GM18870 (cell line): ENCODE measurements around the gene PLA2G4F.

Experiments
- ATAC-seq: cut with Tn5 transposase; IDR thresholded peaks from one replicate; pipeline ENCODE4 v1.9.1; 2021; ENCODE audit warnings: moderate library complexity; ENCODE audit not compliant: unreplicated experiment

PLA2G4F gene

GRCh38 chr15:42156243-42156922 lies at the start of gene PLA2G4F:
TSS of gene PLA2G4F (minus strand) at chr15:42156636. CDS start at chr15:42156549, 87 bp downstream.
- no peak for ATAC-seq

DNA sequence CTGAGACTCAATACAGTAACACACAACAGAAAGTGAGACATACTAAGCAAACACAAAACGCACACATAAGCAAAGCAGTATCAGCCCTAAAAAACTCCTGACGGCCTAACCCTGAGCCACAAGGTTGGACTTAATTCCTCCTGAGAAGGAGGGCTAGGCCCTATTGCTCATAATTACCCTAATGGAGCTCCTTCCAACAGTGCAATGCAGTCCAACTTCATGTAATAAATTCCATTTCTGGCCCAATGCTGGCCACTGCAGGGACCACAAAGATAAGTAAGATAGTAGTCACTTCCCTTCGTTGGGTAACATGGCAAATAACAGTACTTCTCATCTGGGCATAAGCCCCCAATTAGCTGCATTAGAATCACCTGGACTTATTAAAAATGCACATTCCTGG lies 47.5 kb upstream of the PLA2G4F start:
- no peak for ATAC-seq

DNA sequence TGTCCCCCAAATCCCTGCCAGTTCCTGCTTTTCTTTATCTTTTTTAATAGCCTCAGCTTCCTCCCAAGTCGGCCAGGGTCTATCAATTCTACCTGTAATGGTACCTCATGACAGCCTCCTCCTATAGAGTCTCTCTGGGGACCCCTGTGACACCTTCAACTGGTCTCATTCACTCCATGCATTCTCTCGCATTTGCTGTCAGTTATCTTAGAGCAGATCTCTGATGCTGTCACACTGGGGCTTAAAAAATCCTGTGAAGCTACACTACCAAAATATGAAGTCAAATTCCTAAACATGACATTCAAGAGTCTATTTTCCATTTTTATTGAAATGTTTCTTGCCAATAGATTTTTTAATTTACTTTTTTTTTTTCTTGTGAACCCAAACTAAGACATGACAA lies 46.2 kb upstream of the PLA2G4F start:
- ATAC-seq = no peak

DNA sequence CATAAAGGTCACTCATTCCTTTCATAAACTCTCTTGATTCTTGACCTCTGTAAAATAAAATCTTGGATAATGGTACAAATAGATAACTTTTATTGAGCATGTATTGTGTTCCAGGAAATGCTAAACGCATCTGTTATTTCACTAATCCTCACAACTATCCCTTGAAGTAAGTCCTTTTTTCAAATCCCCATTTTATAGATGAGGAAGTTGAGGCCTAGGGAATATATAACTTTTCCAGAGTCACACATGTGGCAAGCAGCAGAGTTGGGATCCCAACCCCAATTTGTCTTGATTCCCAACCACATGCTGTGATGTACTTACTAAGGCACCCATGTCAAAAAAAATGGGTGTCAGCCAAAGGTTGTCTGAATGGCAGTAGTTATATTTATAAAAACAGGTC lies 45.4 kb upstream of the PLA2G4F start:
- no peak for ATAC-seq

GRCh38 chr15:42199126-42199525 lies 42.7 kb upstream of the PLA2G4F start:
- ATAC-seq = no peak

DNA sequence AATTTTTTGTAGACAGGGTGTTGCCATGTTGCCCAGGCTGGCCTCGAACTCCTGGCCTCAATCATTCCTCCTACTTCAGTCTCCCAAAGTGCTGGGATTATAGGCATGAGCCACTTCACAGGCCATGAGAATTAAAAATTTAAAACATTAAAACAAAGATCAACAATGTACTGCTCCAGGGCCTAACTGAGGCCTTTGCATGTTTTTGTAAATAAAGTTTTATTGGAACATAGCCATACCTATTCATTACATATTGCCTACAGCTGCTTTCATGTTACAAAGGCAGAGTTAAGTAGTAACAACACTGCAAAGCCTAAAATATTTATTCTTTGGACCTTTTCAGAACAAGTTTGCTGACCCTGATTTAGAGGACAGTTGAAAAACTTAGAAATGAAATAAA lies 42.1 kb upstream of the PLA2G4F start:
- no peak for ATAC-seq

GRCh38 chr15:42194513-42194912 lies 38.1 kb upstream of the PLA2G4F start:
- ATAC-seq = no peak

DNA sequence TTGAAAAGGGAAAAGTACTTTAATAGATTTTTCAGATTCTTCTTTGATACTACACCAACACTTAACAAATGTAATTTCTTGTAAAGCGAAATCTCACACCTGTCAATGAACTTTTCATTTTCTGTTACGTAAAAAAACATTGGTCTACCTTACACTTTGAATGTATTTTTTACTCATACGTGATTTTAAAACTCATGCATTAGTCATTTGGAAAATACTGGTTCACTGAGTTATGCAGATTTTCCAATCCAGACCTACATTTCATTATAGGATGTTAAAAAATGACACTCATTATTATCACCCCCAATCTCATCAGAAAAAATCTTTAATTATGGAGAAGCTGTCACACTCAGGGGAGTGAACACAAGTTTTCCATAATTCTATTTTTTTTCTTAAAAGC lies 36.9 kb upstream of the PLA2G4F start:
- ATAC-seq = no peak

DNA sequence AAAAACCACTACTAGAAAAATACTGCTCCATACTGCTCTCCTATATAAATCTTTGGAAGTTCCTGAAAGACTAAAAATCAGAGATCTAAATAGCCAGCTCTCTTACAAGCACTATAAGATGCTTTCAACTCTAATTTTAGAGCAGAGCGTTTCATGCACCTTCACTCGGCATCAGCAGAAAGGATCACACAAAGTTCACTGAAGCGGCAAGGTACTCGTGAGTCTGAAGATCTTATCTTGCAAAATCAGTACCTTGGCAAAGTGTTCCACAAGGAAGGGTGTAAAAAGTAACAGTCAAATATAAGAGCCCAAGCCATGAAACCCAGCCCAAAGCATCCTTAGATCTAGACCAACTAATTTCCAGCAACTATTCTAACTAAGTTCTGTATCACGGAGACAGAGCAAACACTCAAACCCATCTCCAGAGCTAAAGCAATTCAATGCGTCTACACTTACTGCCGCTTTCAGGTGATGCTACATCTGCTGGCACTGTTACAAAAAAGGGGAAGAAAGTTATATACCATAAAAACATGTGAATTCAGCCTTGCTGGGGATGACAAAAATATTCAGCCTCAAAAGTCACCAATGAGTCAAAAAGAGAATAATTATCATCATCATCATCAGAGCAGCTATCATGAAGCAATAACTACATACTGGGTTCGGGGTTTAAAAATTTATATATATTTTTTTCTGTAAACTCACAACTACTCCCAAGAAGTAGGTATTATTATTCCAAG lies 35.3 kb upstream of the PLA2G4F start:
- ATAC-seq = no peak

DNA sequence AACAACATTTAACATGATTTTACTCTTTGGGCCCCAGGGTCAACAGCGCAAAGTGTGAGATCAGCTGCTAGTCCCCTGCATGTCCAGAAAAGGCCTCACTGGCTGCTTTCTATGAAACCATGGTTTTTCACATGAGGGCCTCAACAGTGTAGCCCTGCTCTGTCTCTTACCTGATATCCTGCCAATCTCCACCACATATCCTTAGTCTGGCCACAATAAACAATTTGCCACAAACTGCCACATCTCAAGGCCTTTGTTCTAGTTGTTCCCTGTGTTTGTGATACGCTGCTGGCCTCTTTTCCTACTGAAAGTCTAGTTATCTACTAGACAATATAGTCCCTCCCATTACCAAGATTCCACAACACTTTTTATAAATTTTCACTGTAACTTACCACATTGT lies 33.9 kb upstream of the PLA2G4F start:
- no peak for ATAC-seq

DNA sequence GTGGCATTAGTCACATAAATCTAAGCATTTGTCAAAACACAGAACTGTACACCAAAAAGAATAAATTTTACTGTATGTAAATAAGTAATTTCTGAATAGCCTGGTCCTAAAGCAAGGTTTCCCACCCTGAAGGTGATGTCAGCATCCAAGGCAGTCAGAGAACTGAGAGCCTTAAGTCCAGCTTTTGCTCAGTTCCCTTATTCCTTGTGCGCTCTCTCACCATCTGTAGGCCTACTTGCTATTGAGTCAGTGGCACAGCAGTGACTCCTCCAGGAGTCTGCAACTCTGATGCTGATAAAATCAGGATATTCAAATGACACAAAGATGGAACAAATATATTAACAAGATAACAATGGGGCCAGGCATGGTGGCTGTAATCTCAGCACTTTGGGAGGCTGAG lies 29.4 kb upstream of the PLA2G4F start:
- ATAC-seq = no peak

DNA sequence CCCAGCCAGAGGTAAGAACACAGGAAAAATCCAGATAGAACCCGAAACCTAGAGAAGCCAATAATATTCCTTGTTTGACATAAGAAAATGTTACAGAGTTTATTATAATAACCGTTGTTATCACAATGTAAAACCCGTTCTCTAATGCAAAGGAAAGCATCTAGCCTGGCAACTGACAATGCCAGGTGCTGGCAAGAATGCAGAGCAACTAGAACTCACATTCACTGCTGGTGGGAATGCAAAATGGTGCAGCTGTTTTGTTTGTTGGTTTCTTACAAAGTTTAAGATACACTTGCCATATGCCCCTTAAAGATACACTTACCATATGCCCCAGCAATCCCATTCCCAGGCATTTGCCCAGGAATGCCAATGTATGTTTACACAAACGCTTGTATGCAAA lies 28.3 kb upstream of the PLA2G4F start:
- ATAC-seq = no peak

- no peak for ATAC-seq
Observed at GRCh38 chr15:42184296-42184695, 27.9 kb upstream of the PLA2G4F start.

GRCh38 chr15:42182961-42183360 lies 26.5 kb upstream of the PLA2G4F start:
- ATAC-seq = no peak

DNA sequence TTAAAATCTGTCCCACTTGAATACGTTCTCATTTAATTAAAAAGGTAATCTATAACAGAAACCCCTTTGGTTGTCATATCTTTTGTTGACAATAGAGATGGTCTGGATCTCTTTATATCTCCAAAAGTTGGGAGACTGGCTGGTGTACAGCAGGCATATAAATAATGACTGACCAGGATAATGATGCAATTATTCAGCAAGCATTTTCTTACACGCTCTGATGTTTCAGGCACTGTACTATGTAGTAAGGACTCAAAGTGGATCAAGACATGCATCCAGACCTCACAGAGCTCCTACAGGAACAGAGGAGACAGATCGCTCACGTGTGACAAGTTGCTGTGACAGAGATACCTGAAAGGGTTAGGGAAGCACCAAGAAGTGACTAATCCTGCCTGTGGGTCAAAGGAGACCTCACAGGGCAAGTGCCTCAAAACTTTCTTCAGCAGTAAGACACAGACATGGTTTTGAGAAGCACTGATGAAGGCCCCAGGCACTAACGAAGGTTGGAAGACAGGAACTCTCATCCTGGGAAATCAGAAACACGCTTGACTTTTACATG lies 26.0 kb upstream of the PLA2G4F start:
- ATAC-seq = no peak

DNA sequence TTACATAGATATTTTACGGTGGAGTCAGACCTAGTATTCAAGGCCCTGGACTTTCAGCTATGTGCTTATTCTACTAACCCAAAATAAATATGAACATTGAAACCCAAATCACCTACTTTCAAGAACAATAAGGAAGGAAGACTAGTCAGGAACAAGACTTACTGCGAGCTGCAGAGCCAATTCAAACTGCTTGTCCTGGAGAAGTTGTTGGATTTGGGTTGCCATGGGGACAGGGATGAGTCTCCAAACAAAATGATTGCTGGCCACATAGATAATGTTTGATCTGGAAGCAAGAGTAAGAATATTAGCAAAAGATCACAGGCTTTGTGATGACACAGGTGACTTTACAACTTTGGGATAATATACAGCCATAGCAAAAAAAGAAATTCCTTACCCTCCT lies 21.6 kb upstream of the PLA2G4F start:
- no peak for ATAC-seq

GRCh38 chr15:42175671-42176070 lies 19.2 kb upstream of the PLA2G4F start:
- no peak for ATAC-seq

DNA sequence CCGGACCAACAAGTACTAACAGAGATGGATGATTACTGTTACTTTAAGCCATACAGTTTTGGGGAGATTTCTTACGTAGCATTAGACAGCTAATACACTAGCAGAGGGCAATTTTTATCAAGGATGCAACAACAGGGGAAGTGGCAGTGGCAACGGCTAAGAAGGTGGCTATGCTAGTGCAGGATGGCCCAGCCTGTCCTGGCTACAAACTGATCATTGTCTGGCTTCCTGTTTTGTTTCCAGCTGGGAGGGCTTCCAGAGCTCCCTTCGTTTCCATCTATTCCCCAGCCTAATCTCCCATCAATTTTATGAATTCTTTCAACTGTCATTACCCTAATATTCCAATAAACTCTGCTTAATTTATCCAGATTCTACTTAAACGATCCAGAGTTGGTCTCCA lies 16.0 kb upstream of the PLA2G4F start:
- ATAC-seq = no peak

DNA sequence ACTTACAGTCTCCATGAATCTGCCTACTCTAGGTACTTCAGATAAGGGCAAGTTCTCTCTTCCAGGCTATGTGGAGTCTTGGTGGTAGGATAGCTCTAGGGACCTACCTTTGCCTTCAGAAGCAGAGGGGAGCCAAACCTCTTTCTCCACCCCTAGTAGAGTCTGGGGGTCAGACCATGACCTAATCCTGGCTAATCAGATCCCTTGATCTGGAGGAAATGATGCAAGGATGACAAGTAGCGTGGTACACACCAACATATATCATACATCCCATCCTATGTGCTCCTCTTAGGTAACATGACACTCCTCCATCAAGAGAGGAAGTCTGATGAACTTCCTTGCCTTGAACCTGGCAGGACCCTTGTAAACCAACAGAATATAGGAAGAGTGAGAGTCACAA lies 15.4 kb upstream of the PLA2G4F start:
- no peak for ATAC-seq

DNA sequence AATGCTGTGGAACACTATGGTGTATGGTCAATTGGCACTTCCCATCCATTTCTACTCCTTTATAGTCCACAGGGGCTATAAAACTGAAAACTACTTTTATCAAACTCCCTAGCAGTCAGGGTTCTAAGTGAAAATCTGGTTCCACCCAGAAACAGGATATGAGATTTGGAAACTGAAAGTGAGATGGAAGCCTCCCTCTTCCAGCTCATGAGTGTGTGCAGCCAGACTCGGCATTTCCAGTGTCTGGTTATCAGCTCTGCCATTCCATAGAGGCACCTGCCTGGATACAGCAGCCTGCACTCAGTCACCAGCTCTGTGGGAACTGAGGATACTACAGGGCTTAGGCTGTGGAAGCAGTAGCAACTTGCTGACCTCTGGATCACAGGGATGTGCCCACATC lies 14.7 kb upstream of the PLA2G4F start:
- ATAC-seq = no peak

GRCh38 chr15:42166225-42166940 lies 9.9 kb upstream of the PLA2G4F start:
- ATAC-seq = no peak

- ATAC-seq = no peak
Observed at GRCh38 chr15:42165106-42165505, 8.7 kb upstream of the PLA2G4F start.
